ENCODE data around the gene TMEM121. TPM values are rescaled to one million over a fixed set of nuclear protein-coding genes. Genes with fewer than 3 reads are reported as not detected.

The TMEM121 gene
- total RNA-seq, 1 experiment from 2014 or later, result 16.3 TPM

- in situ Hi-C loops (cut with HindIII; ENCODE audit: low pct_unique_long_range_greater_than_20kb, low sequenced_read_pairs), result no loop called here
Measured at GRCh38 chr14:105495101-105495989, 31.0 kb upstream of the TMEM121 start.

GRCh38 chr14:105495990-105496830, 30.2 kb upstream of the TMEM121 start:
- no peak for DNase-seq (ENCODE audit: low read depth, low spot score)
- in situ Hi-C loops (cut with HindIII; ENCODE audit: low pct_unique_long_range_greater_than_20kb, low sequenced_read_pairs), result no loop called here

More at GRCh38 chr14:105495101-105495989, 31.0 kb upstream of the TMEM121 start:
- no peak for DNase-seq (ENCODE audit: low read depth, low spot score)

- in situ Hi-C loops (cut with HindIII; ENCODE audit: low pct_unique_long_range_greater_than_20kb, low sequenced_read_pairs), result no loop called here
- no peak for DNase-seq (ENCODE audit: low read depth, low spot score)
Measured at GRCh38 chr14:105496831-105497591, 29.4 kb upstream of the TMEM121 start.

GRCh38 chr14:105497671-105498429, 28.5 kb upstream of the TMEM121 start:
- in situ Hi-C loops (cut with HindIII; ENCODE audit: low pct_unique_long_range_greater_than_20kb, low sequenced_read_pairs), result no loop called here
- no peak for DNase-seq (ENCODE audit: low read depth, low spot score)

- in situ Hi-C loops (cut with HindIII; ENCODE audit: low pct_unique_long_range_greater_than_20kb, low sequenced_read_pairs), result no loop called here
- no peak for DNase-seq (ENCODE audit: low read depth, low spot score)
Measured at GRCh38 chr14:105498430-105499255, 27.7 kb upstream of the TMEM121 start.

GRCh38 chr14:105499256-105500035, 26.9 kb upstream of the TMEM121 start:
- in situ Hi-C loops (cut with HindIII; ENCODE audit: low pct_unique_long_range_greater_than_20kb, low sequenced_read_pairs), result no loop called here
- peak; percentile 93 for DNase-seq (ENCODE audit: low read depth, low spot score)

- no peak for DNase-seq (ENCODE audit: low read depth, low spot score)
- in situ Hi-C loops (cut with HindIII; ENCODE audit: low pct_unique_long_range_greater_than_20kb, low sequenced_read_pairs), result no loop called here
Measured at GRCh38 chr14:105500036-105500725, 26.2 kb upstream of the TMEM121 start.

GRCh38 chr14:105500726-105501101, 25.7 kb upstream of the TMEM121 start:
- in situ Hi-C loops (cut with HindIII; ENCODE audit: low pct_unique_long_range_greater_than_20kb, low sequenced_read_pairs), result no loop called here
- no peak for DNase-seq (ENCODE audit: low read depth, low spot score)

GRCh38 chr14:105501504-105502291, 24.7 kb upstream of the TMEM121 start:
- no peak for DNase-seq (ENCODE audit: low read depth, low spot score)
- in situ Hi-C loops (cut with HindIII; ENCODE audit: low pct_unique_long_range_greater_than_20kb, low sequenced_read_pairs), result no loop called here

- DNase-seq (ENCODE audit: low read depth, low spot score), result no peak
- in situ Hi-C loops (cut with HindIII; ENCODE audit: low pct_unique_long_range_greater_than_20kb, low sequenced_read_pairs), result no loop called here
Measured at GRCh38 chr14:105502446-105503295, 23.7 kb upstream of the TMEM121 start.

GRCh38 chr14:105503296-105503640, 23.1 kb upstream of the TMEM121 start:
- DNase-seq (ENCODE audit: low read depth, low spot score), result no peak
- in situ Hi-C loops (cut with HindIII; ENCODE audit: low pct_unique_long_range_greater_than_20kb, low sequenced_read_pairs), result no loop called here

GRCh38 chr14:105503935-105504692, 22.3 kb upstream of the TMEM121 start:
- DNase-seq (ENCODE audit: low read depth, low spot score), result no peak
- in situ Hi-C loops (cut with HindIII; ENCODE audit: low pct_unique_long_range_greater_than_20kb, low sequenced_read_pairs), result no loop called here

- no peak for DNase-seq (ENCODE audit: low read depth, low spot score)
- in situ Hi-C loops (cut with HindIII; ENCODE audit: low pct_unique_long_range_greater_than_20kb, low sequenced_read_pairs), result no loop called here
Measured at GRCh38 chr14:105505101-105505500, 21.3 kb upstream of the TMEM121 start.

Measured in SK-MEL-5 (cell line).